ENCODE data around the gene ANAPC4. TPM values are rescaled to one million over a fixed set of nuclear protein-coding genes. Genes with fewer than 3 reads are reported as not detected.

Gene ANAPC4
- total RNA-seq, 4 donors from 2014 or later, result 17.2 to 25.3 (median 19.0) TPM

GRCh38 chr4:25386926-25387325 lies 9.9 kb downstream of the ANAPC4 start:
- intact Hi-C loops (cut with DNase I), result no loop called here
- peaks cover 55 to 99% (median 71%) of the 10 kb centered on the region in 4 donors for H3K36me3 ChIP-seq
- no peaks in the 10 kb centered on the region for H3K4me1 ChIP-seq
- WGBS, result 97% methylated on average over 2 of the region's 2 CpGs
- H3K9me3 ChIP-seq, result no peaks in the 10 kb centered on the region
- TF ChIP-seq POLR2AphosphoS5 (IDR thresholded peaks at IDR 0.05) (no peak), EP300 (IDR thresholded peaks at IDR 0.05) (no peak), POLR2A (IDR thresholded peaks at IDR 0.05; ENCODE audit: low read depth) (no peak)
- TF ChIP-seq, protein P1, sequence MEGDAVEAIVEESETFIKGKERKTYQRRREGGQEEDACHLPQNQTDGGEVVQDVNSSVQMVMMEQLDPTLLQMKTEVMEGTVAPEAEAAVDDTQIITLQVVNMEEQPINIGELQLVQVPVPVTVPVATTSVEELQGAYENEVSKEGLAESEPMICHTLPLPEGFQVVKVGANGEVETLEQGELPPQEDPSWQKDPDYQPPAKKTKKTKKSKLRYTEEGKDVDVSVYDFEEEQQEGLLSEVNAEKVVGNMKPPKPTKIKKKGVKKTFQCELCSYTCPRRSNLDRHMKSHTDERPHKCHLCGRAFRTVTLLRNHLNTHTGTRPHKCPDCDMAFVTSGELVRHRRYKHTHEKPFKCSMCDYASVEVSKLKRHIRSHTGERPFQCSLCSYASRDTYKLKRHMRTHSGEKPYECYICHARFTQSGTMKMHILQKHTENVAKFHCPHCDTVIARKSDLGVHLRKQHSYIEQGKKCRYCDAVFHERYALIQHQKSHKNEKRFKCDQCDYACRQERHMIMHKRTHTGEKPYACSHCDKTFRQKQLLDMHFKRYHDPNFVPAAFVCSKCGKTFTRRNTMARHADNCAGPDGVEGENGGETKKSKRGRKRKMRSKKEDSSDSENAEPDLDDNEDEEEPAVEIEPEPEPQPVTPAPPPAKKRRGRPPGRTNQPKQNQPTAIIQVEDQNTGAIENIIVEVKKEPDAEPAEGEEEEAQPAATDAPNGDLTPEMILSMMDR (IDR thresholded peaks at IDR 0.05), result no peak
- H3K4me3 ChIP-seq, result no peak overlapping the region
- H3K27ac ChIP-seq (replicated peaks in 1 of 4), result no peak overlapping the region
- DNase-seq (ENCODE audit: extremely low spot score), result no peak
- no peaks in the 10 kb centered on the region for H3K27me3 ChIP-seq

GRCh38 chr4:25397305-25397704 lies 20.2 kb downstream of the ANAPC4 start:
- TF ChIP-seq POLR2AphosphoS5 (IDR thresholded peaks at IDR 0.05), result no peak
- TF ChIP-seq EP300 (IDR thresholded peaks at IDR 0.05), result no peak
- TF ChIP-seq POLR2A (IDR thresholded peaks at IDR 0.05; ENCODE audit: low read depth), result no peak
- TF ChIP-seq, protein P1 (IDR thresholded peaks at IDR 0.05), result no peak
- peaks cover 69 to 99% (median 82%) of the 10 kb centered on the region in 4 donors for H3K36me3 ChIP-seq
- DNase-seq (ENCODE audit: extremely low spot score), result no peak
- H3K4me3 ChIP-seq, result no peak overlapping the region
- no peak overlapping the region for H3K27ac ChIP-seq (replicated peaks in 1 of 4)
- H3K27me3 ChIP-seq, result no peaks in the 10 kb centered on the region
- 99% methylated on average over 3 of the region's 3 CpGs for WGBS
- H3K9me3 ChIP-seq, result peaks cover 0 to 5% (median 0%) of the 10 kb centered on the region in 4 donors
- H3K4me1 ChIP-seq, result no peaks in the 10 kb centered on the region
- intact Hi-C loops (cut with DNase I), result no loop called here

- 90% methylated on average over 4 of the region's 4 CpGs for WGBS
- intact Hi-C loops (cut with DNase I), result no loop called here
- DNase-seq (ENCODE audit: extremely low spot score), result no peak
Observed at GRCh38 chr4:25399510-25399909, 22.4 kb downstream of the ANAPC4 start.

GRCh38 chr4:25401066-25401465 lies 24.0 kb downstream of the ANAPC4 start:
- 45% methylated on average over 3 of the region's 3 CpGs for WGBS
- Histone ChIP-seq H3K27ac (replicated peaks in 1 of 4) (no peak overlapping the region), H3K27me3 (no peaks in the 10 kb centered on the region), H3K36me3 (peaks cover 46 to 95% (median 75%) of the 10 kb centered on the region in 4 donors), H3K9me3 (peaks cover 0 to 5% (median 0%) of the 10 kb centered on the region in 4 donors), H3K4me1 (no peaks in the 10 kb centered on the region), H3K4me3 (no peak overlapping the region)
- no peak for TF ChIP-seq EP300 (IDR thresholded peaks at IDR 0.05)
- no peak for TF ChIP-seq POLR2AphosphoS5 (IDR thresholded peaks at IDR 0.05)
- no peak for TF ChIP-seq POLR2A (IDR thresholded peaks at IDR 0.05; ENCODE audit: low read depth)
- TF ChIP-seq, protein P1 (IDR thresholded peaks at IDR 0.05), result no peak
- intact Hi-C loops (cut with DNase I), result no loop called here
- DNase-seq (ENCODE audit: extremely low spot score), result no peak

More at GRCh38 chr4:25399510-25399909, 22.4 kb downstream of the ANAPC4 start:
- Histone ChIP-seq H3K36me3 (peaks cover 52 to 96% (median 74%) of the 10 kb centered on the region in 4 donors), H3K9me3 (peaks cover 0 to 5% (median 0%) of the 10 kb centered on the region in 4 donors), H3K4me1 (no peaks in the 10 kb centered on the region), H3K27ac (replicated peaks in 1 of 4) (no peak overlapping the region), H3K27me3 (no peaks in the 10 kb centered on the region), H3K4me3 (no peak overlapping the region)
- TF ChIP-seq EP300 (IDR thresholded peaks at IDR 0.05) (no peak), POLR2AphosphoS5 (IDR thresholded peaks at IDR 0.05) (no peak), POLR2A (IDR thresholded peaks at IDR 0.05; ENCODE audit: low read depth) (no peak)
- TF ChIP-seq, protein P1 (IDR thresholded peaks at IDR 0.05), result no peak

DNA sequence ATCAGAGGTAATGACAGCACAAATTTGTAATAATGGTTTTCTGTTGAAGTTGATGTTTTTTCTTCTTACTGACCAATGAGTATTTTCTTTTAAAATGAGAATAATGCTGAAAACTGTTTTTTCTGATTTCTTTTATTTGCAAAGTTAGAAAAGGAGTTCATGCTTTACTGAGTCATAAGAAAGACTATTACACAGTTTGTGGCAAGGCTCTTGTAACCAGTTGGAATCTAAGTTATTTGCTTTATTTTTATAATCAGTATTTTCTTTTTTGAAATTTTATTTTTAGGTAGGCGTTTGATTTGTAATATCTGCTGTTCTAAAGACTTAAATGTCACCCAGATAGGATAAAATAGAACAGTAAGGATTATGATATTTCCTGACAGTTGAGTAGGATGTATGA lies 25.5 kb downstream of the ANAPC4 start:
- Histone ChIP-seq H3K9me3 (no peaks in the 10 kb centered on the region), H3K4me3 (no peak overlapping the region), H3K36me3 (peaks cover 42 to 95% (median 73%) of the 10 kb centered on the region in 4 donors), H3K27me3 (no peaks in the 10 kb centered on the region), H3K27ac (replicated peaks in 1 of 4) (no peak overlapping the region), H3K4me1 (no peaks in the 10 kb centered on the region)
- intact Hi-C loops (cut with DNase I), result no loop called here
- WGBS, result 93% methylated on average over 1 of the region's 1 CpG
- TF ChIP-seq EP300 (IDR thresholded peaks at IDR 0.05), result no peak
- TF ChIP-seq POLR2AphosphoS5 (IDR thresholded peaks at IDR 0.05), result no peak
- no peak for TF ChIP-seq POLR2A (IDR thresholded peaks at IDR 0.05; ENCODE audit: low read depth)
- TF ChIP-seq, protein P1 (IDR thresholded peaks at IDR 0.05), result no peak
- no peak for DNase-seq (ENCODE audit: extremely low spot score)
